HCT116 (cell line): Measurements from ENCODE around the gene DMRT3. TPM values are rescaled to one million over a fixed set of nuclear protein-coding genes. Genes with fewer than 3 reads are reported as not detected.

Experiments used
- ATAC-seq: fragments of 200-7000 bp; cut with Tn5 transposase; 2 replicates; pipeline ENCODE4 v1.9.1; 2020; ENCODE audit warnings: mild to moderate bottlenecking, moderate library complexity
- BruUV-seq: library from RNA; stranded (reverse); fragments of 400-500 nt; replicated peaks from 2 replicates; lab custom pipeline; 2021; lab: Mats Ljungman, UMichigan
- CTCF ChIA-PET: fragments of 300-600 bp; sonication (Branson Sonifier 250); formaldehyde crosslinking; loops from one replicate; lab custom pipeline; 2021; ENCODE audit warnings: antibody characterized with exemption; lab: Charles Lee
- POLR2A ChIA-PET: fragments of 300-600, 350-600 bp; sonication (Branson Sonifier 250); formaldehyde crosslinking; loops from one replicate; lab custom pipeline; 2021; ENCODE audit warnings: antibody characterized with exemption; lab: Charles Lee
- RAD21 ChIA-PET, 2 experiments: fragments of 300-600 bp; sonication (Branson Sonifier 250); formaldehyde crosslinking; loops; one replicate each; lab custom pipeline; 2023; ENCODE audit warnings: low total read pairs in 2 of 2; ENCODE audit not compliant: uncharacterized antibody in 2 of 2, unreplicated experiment in 2 of 2, low non-redundant PET in 1 of 2; lab: Charles Lee
- DNase-seq: peaks from one replicate; pipeline ENCODE4 v3.0.0-alpha.2; 2010; ENCODE audit warnings: low read depth, low spot score
- H2AFZ ChIP-seq: fragments of 200-600 bp; shearing (Covaris generic), sonication (generic); 2 replicates; pipeline ENCODE4 v1.6.1; 2017; ENCODE audit warnings: low read depth, mixed run types, mixed read lengths, antibody characterized with exemption, low read length; ENCODE audit not compliant: poor library complexity, severe bottlenecking
- H3K27ac ChIP-seq: 2 replicates; pipeline ENCODE4 v1.5.1; 2012; ENCODE audit warnings: low read depth, low read length
- H3K27me3 ChIP-seq: fragments of 200-600 bp; sonication (generic); 2 replicates; pipeline ENCODE4 v1.6.1; 2016; ENCODE audit warnings: mixed run types, low read length, mixed read lengths; ENCODE audit not compliant: insufficient read depth
- H3K36me3 ChIP-seq, 2 experiments: fragments of 200-500 bp in 1 of 2; fragments of 200-600 bp in 1 of 2; sonication (Bioruptor generic) in 1 of 2; sonication (generic) in 1 of 2; 2 replicates each; pipeline versions ENCODE4 v1.5.1 to v1.6.1; 2014 to 2016; ENCODE audit warnings: low read length in 2 of 2, inconsistent platforms in 1 of 2, mixed read lengths in 1 of 2, mixed run types in 1 of 2; ENCODE audit not compliant: insufficient read depth in 2 of 2, control insufficient read depth in 1 of 2
- H3K4me1 ChIP-seq, 2 experiments: fragments of 200-600 bp in 1 of 2; sonication (generic) in 1 of 2; 2 replicates each; pipeline versions ENCODE4 v1.5.1 to v1.6.1; 2012 to 2017; ENCODE audit warnings: low read length in 2 of 2, inconsistent platforms in 1 of 2, mild to moderate bottlenecking in 1 of 2, mixed read lengths in 1 of 2, mixed run types in 1 of 2, moderate library complexity in 1 of 2; ENCODE audit not compliant: insufficient read depth in 2 of 2, control insufficient read depth in 1 of 2
- H3K4me2 ChIP-seq: fragments of 200-600 bp; sonication (generic); 2 replicates; pipeline ENCODE4 v1.6.1; 2017; ENCODE audit warnings: mixed run types, low read length, mixed read lengths
- H3K4me3 ChIP-seq, 2 experiments: fragments of 200-600 bp in 1 of 2; sonication (generic) in 1 of 2; replicated peaks in 1 of 2; 2 replicates each; pipeline ENCODE4 v1.5.1; 2011 to 2016; ENCODE audit warnings: low read length in 2 of 2, control low read depth in 1 of 2, low read depth in 1 of 2, mild to moderate bottlenecking in 1 of 2, mixed read lengths in 1 of 2, mixed run types in 1 of 2
- H3K79me2 ChIP-seq: fragments of 200-600 bp; sonication (generic); 2 replicates; pipeline ENCODE4 v1.6.1; 2017; ENCODE audit warnings: mild to moderate bottlenecking, mixed run types, low read length, moderate library complexity, mixed read lengths; ENCODE audit not compliant: insufficient read depth
- H3K9ac ChIP-seq: fragments of 200-600 bp; sonication (generic); 2 replicates; pipeline ENCODE4 v1.6.1; 2016; ENCODE audit warnings: low read length, mixed read lengths
- H3K9me2 ChIP-seq: fragments of 200-600 bp; sonication (generic), shearing (Covaris generic); 2 replicates; pipeline ENCODE4 v1.6.1; 2017; ENCODE audit warnings: mixed run types, mild to moderate bottlenecking, moderate library complexity; ENCODE audit not compliant: insufficient read depth
- H3K9me3 ChIP-seq, 2 experiments: fragments of 200-500 bp in 1 of 2; fragments of 200-600 bp in 1 of 2; sonication (Bioruptor generic) in 1 of 2; sonication (generic) in 1 of 2; 2 replicates each; pipeline ENCODE4 v1.6.1; 2014 to 2017; ENCODE audit warnings: low read length in 2 of 2, mixed read lengths in 2 of 2, inconsistent platforms in 1 of 2, low read depth in 1 of 2, mild to moderate bottlenecking in 1 of 2, mixed run types in 1 of 2, moderate library complexity in 1 of 2; ENCODE audit not compliant: control insufficient read depth in 1 of 2, insufficient read depth in 1 of 2
- H4K20me1 ChIP-seq: fragments of 200-600 bp; sonication (generic), shearing (Covaris generic); 2 replicates; pipeline ENCODE4 v1.6.1; 2017; ENCODE audit warnings: mixed run types, mild to moderate bottlenecking, moderate library complexity; ENCODE audit not compliant: insufficient read depth
- REST ChIP-seq: IDR thresholded peaks from 2 replicates; pipeline ENCODE4 v1.6.1; 2012; ENCODE audit warnings: low read depth
- SRF ChIP-seq: IDR thresholded peaks from 2 replicates; pipeline ENCODE4 v1.6.1; 2012; ENCODE audit warnings: low read depth
- ZBTB33 ChIP-seq: IDR thresholded peaks from 2 replicates; pipeline ENCODE4 v1.6.1; 2011; ENCODE audit warnings: mild to moderate bottlenecking, low read length, moderate library complexity; ENCODE audit not compliant: insufficient replicate concordance; ENCODE audit errors: extremely low read depth
- intact Hi-C: fragments of 100-400 bp; cut with micrococcal nuclease; formaldehyde crosslinking; loops from 2 replicates; pipeline ENCODE4 v1.10.0; 2022
- total RNA-seq: library from RNA; stranded (reverse); gene quantifications from one replicate; pipeline ENCODE4 v1.2.1, GENCODE V29; 2021; ENCODE audit not compliant: unreplicated experiment

Gene DMRT3
- total RNA-seq, 1 experiment from 2014 or later: not detected

GRCh38 chr9:975740-976257, 656 bp upstream of the DMRT3 start:
- Histone ChIP-seq H3K4me3 (no peak overlapping the region), H3K27ac (no peak overlapping the region), H3K9me3 (no peaks in the 10 kb centered on the region), H3K36me3 (no peaks in the 10 kb centered on the region), H3K9me2 (no peaks in the 10 kb centered on the region), H4K20me1 (no peaks in the 10 kb centered on the region), H2AFZ (no peak overlapping the region)
- ChIA-PET CTCF (no interaction called here), RAD21 (no interaction called here), POLR2A (no interaction called here)
- no peak for ATAC-seq
- BruUV-seq: no TSS peak
- TF ChIP-seq SRF: no peak
- TF ChIP-seq REST: no peak
- no peak for TF ChIP-seq ZBTB33
- TF ChIP-seq, all 23 proteins: peak for 0
- no peak overlapping the region for H3K9ac ChIP-seq
- H3K4me1 ChIP-seq: no peaks in the 10 kb centered on the region
- no peaks in the 10 kb centered on the region; the same call in 1 of the 2 replicates for H3K27me3 ChIP-seq
- intact Hi-C loops: no loop called here
- no peak overlapping the region for H3K4me2 ChIP-seq
- no peaks in the 10 kb centered on the region for H3K79me2 ChIP-seq
- no peak for DNase-seq
